Calu3 (cell line): ENCODE data around the gene TCTA. TPM values are rescaled to one million over a fixed set of nuclear protein-coding genes. Genes with fewer than 3 reads are reported as not detected.

Experiments
- BruUV-seq: library from RNA; stranded (reverse); fragments of 400-500 nt; replicated peaks from 2 replicates; lab custom pipeline; 2021; lab: Mats Ljungman, UMichigan
- CTCF ChIA-PET: fragments of 300-600 bp; sonication (Branson Sonifier 250); formaldehyde crosslinking; loops from one replicate; lab custom pipeline; 2022; ENCODE audit warnings: antibody characterized with exemption; lab: Charles Lee
- DNase-seq: peaks from one replicate; pipeline ENCODE4 v3.0.0; 2022
- H3K27ac Mint-ChIP-seq: one replicate; pipeline ENCODE4 v1.8.0; 2022; ENCODE audit warnings: mixed read lengths; ENCODE audit not compliant: unreplicated experiment
- H3K27me3 Mint-ChIP-seq: one replicate; pipeline ENCODE4 v1.8.0; 2022; ENCODE audit warnings: mixed read lengths; ENCODE audit not compliant: unreplicated experiment
- H3K36me3 Mint-ChIP-seq: one replicate; pipeline ENCODE4 v1.8.0; 2022; ENCODE audit warnings: mild to moderate bottlenecking, moderate library complexity, mixed read lengths; ENCODE audit not compliant: insufficient read depth, unreplicated experiment
- H3K4me1 Mint-ChIP-seq: one replicate; pipeline ENCODE4 v1.8.0; 2022; ENCODE audit warnings: mild to moderate bottlenecking, low read depth, mixed read lengths; ENCODE audit not compliant: unreplicated experiment
- H3K4me3 Mint-ChIP-seq: one replicate; pipeline ENCODE4 v1.8.0; 2022; ENCODE audit warnings: mild to moderate bottlenecking, low read depth, moderate library complexity, mixed read lengths; ENCODE audit not compliant: unreplicated experiment
- H3K9me3 Mint-ChIP-seq: one replicate; pipeline ENCODE4 v1.8.0; 2022; ENCODE audit warnings: low read depth, mixed read lengths; ENCODE audit not compliant: unreplicated experiment
- CTCF ChIP-seq: fragments of 200-600 bp; IDR thresholded peaks from one replicate; pipeline ENCODE4 v1.8.0; 2022; ENCODE audit warnings: antibody characterized with exemption; ENCODE audit not compliant: unreplicated experiment
- intact Hi-C: fragments of 100-400 bp; cut with micrococcal nuclease; formaldehyde crosslinking; loops from one replicate; pipeline ENCODE4 v1.10.0; 2022; ENCODE audit not compliant: unreplicated experiment
- total RNA-seq: library from RNA; stranded (reverse); gene quantifications from 2 replicates; pipeline ENCODE4 v1.2.3, GENCODE V29; 2022

TCTA gene
- total RNA-seq, 1 experiment from 2014 or later = 35.6 TPM

GRCh38 chr3:49415931-49416601 is 3.8 kb downstream of the TCTA start:
- no peak overlapping the region for H3K27ac Mint-ChIP-seq
- H3K4me1 Mint-ChIP-seq = peaks cover 24% of the 10 kb centered on the region
- no peak overlapping the region for H3K4me3 Mint-ChIP-seq

GRCh38 chr3:49416867-49417266 is 4.6 kb downstream of the TCTA start:
- no peak overlapping the region for H3K4me3 Mint-ChIP-seq
- TF ChIP-seq CTCF = no peak
- peaks cover 29% of the 10 kb centered on the region for H3K36me3 Mint-ChIP-seq
- H3K27me3 Mint-ChIP-seq = no peaks in the 10 kb centered on the region
- intact Hi-C loops = no loop called here
- DNase-seq = no peak
- CTCF ChIA-PET = interaction anchor here (0.7 kb wide), 1 partner anchor 355 kb away, joined by 4 read pairs; no protein-coding TSS in a partner anchor
- no peak overlapping the region for H3K27ac Mint-ChIP-seq
- peaks cover 24% of the 10 kb centered on the region for H3K4me1 Mint-ChIP-seq
- no TSS peak for BruUV-seq
- no peaks in the 10 kb centered on the region for H3K9me3 Mint-ChIP-seq

More at GRCh38 chr3:49415931-49416601, 3.8 kb downstream of the TCTA start:
- intact Hi-C loops = loop anchor here (1.0 kb wide), 1 partner anchor 33 kb away; no protein-coding TSS in a partner anchor
- H3K36me3 Mint-ChIP-seq = peaks cover 35% of the 10 kb centered on the region
- no peaks in the 10 kb centered on the region for H3K9me3 Mint-ChIP-seq
- CTCF ChIA-PET = interaction anchor here (0.7 to 1.6 kb wide), 6 partner anchors 13 to 423 kb away, joined by 3 to 20 read pairs (median 4); partner anchors contain the start of genes NICN1 and USP4
- no peak for DNase-seq
- no TSS peak for BruUV-seq
- no peaks in the 10 kb centered on the region for H3K27me3 Mint-ChIP-seq
- no peak for TF ChIP-seq CTCF

- DNase-seq = no peak
- no peak for TF ChIP-seq CTCF
- Mint-ChIP-seq H3K4me3 (no peak overlapping the region), H3K4me1 (peaks cover 31% of the 10 kb centered on the region), H3K27ac (no peak overlapping the region), H3K36me3 (peaks cover 28% of the 10 kb centered on the region), H3K9me3 (no peaks in the 10 kb centered on the region), H3K27me3 (no peaks in the 10 kb centered on the region)
- no TSS peak for BruUV-seq
- CTCF ChIA-PET = no interaction called here
- intact Hi-C loops = no loop called here
Observed at GRCh38 chr3:49417516-49418120, 5.4 kb downstream of the TCTA start.

GRCh38 chr3:49421890-49422378 is 9.7 kb downstream of the TCTA start:
- intact Hi-C loops = no loop called here
- peak overlapping the region; percentile 69 for H3K27ac Mint-ChIP-seq
- peak; percentile 10 for DNase-seq
- no peaks in the 10 kb centered on the region for H3K27me3 Mint-ChIP-seq
- peaks cover 28% of the 10 kb centered on the region for H3K36me3 Mint-ChIP-seq
- no TSS peak for BruUV-seq
- H3K9me3 Mint-ChIP-seq = no peaks in the 10 kb centered on the region
- peaks cover 13% of the 10 kb centered on the region for H3K4me1 Mint-ChIP-seq
- peak overlapping the region; percentile 80 for H3K4me3 Mint-ChIP-seq
- CTCF ChIA-PET = no interaction called here
- no peak for TF ChIP-seq CTCF
